ENCODE results near the gene C2orf69. TPM values are rescaled to one million over a fixed set of nuclear protein-coding genes. Genes with fewer than 3 reads are reported as not detected.

C2orf69 gene
- total and polyA plus RNA-seq, 2 donors from 2014 or later: 4.9 to 11.5 TPM

DNA sequence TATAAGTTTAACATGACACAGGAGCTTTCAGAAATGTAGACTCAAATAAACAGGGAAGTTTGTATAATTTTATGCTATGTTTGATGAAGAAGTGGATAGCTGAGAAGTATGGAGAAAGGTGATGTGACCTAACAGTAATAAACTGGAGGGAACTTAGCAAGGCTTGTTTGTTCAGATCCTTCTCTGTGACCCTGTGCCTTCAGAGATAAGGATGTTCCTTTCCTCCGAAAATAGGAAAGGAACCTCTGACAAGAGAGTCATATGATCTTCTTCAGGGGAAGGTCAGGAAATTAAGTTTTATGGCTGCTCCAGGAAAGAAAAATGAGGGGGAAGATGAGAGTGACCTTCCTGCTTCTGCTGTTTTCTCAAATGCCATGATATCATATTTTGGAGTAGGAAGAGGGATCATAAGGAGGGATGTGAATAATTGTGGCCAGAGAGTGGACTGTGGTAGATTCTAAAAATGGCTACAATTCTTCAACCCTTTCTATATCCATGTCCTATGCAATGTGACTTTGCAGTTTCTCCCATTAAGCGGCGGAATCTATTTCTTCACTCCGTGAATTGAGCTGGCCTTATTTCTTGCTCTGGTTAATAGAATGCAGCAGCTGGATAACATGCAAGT, 8.5 kb upstream of the C2orf69 start:
- intact Hi-C loops (cut with DNase I): no loop called here
- H3K4me1 ChIP-seq (ENCODE audit: control insufficient read depth in 2 of 3, insufficient read depth in 2 of 3, low read depth in 1 of 3, low read length in 3 of 3): no peaks in the 10 kb centered on the region
- H3K9me3 ChIP-seq (ENCODE audit: control insufficient read depth in 2 of 3, insufficient read depth in 1 of 3, low read length in 3 of 3): no peaks in the 10 kb centered on the region
- no peak overlapping the region for H3K4me3 ChIP-seq (ENCODE audit: low read length in 3 of 3)
- FAIRE-seq: no peak
- no peaks in the 10 kb centered on the region for H3K27me3 ChIP-seq (ENCODE audit: control insufficient read depth, insufficient read depth, low read length)
- no peak overlapping the region for H3K9ac ChIP-seq (ENCODE audit: low read length in 3 of 3)
- H3K36me3 ChIP-seq (ENCODE audit: control insufficient read depth in 2 of 3, insufficient read depth in 3 of 3, low read length in 3 of 3): no peaks in the 10 kb centered on the region
- no peak for DNase-seq
- TF ChIP-seq, protein P1, sequence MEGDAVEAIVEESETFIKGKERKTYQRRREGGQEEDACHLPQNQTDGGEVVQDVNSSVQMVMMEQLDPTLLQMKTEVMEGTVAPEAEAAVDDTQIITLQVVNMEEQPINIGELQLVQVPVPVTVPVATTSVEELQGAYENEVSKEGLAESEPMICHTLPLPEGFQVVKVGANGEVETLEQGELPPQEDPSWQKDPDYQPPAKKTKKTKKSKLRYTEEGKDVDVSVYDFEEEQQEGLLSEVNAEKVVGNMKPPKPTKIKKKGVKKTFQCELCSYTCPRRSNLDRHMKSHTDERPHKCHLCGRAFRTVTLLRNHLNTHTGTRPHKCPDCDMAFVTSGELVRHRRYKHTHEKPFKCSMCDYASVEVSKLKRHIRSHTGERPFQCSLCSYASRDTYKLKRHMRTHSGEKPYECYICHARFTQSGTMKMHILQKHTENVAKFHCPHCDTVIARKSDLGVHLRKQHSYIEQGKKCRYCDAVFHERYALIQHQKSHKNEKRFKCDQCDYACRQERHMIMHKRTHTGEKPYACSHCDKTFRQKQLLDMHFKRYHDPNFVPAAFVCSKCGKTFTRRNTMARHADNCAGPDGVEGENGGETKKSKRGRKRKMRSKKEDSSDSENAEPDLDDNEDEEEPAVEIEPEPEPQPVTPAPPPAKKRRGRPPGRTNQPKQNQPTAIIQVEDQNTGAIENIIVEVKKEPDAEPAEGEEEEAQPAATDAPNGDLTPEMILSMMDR (IDR thresholded peaks at IDR 0.05; ENCODE audit: borderline replicate concordance, extremely low read depth, insufficient read depth): no peak
- no peak overlapping the region for H3K27ac ChIP-seq (ENCODE audit: low read depth in 2 of 2, low read length in 2 of 2)

GRCh38 chr2:199903111-199903510, 8.0 kb upstream of the C2orf69 start:
- Histone ChIP-seq H3K27me3 (ENCODE audit: control insufficient read depth, insufficient read depth, low read length) (no peaks in the 10 kb centered on the region), H3K9me3 (ENCODE audit: control insufficient read depth in 2 of 3, insufficient read depth in 1 of 3, low read length in 3 of 3) (no peaks in the 10 kb centered on the region), H3K4me1 (ENCODE audit: control insufficient read depth in 2 of 3, insufficient read depth in 2 of 3, low read depth in 1 of 3, low read length in 3 of 3) (no peaks in the 10 kb centered on the region), H3K9ac (ENCODE audit: low read length in 3 of 3) (no peak overlapping the region), H3K4me3 (ENCODE audit: low read length in 3 of 3) (no peak overlapping the region), H3K27ac (ENCODE audit: low read depth in 2 of 2, low read length in 2 of 2) (no peak overlapping the region), H3K36me3 (ENCODE audit: control insufficient read depth in 2 of 3, insufficient read depth in 3 of 3, low read length in 3 of 3) (no peaks in the 10 kb centered on the region)
- intact Hi-C loops (cut with DNase I): no loop called here
- TF ChIP-seq, protein P1 (IDR thresholded peaks at IDR 0.05; ENCODE audit: borderline replicate concordance, extremely low read depth, insufficient read depth): no peak
- no peak for FAIRE-seq
- no peak for DNase-seq

GRCh38 chr2:199907008-199907714, 3.9 kb upstream of the C2orf69 start:
- TF ChIP-seq, protein P1 (IDR thresholded peaks at IDR 0.05; ENCODE audit: borderline replicate concordance, extremely low read depth, insufficient read depth): no peak
- FAIRE-seq (no peak), DNase-seq (no peak)
- intact Hi-C loops (cut with DNase I): no loop called here
- Histone ChIP-seq H3K4me1 (ENCODE audit: control insufficient read depth in 2 of 3, insufficient read depth in 2 of 3, low read depth in 1 of 3, low read length in 3 of 3) (peaks cover 0 to 4% (median 3%) of the 10 kb centered on the region in 3 donors), H3K4me3 (ENCODE audit: low read length in 3 of 3) (no peak overlapping the region), H3K9me3 (ENCODE audit: control insufficient read depth in 2 of 3, insufficient read depth in 1 of 3, low read length in 3 of 3) (no peaks in the 10 kb centered on the region), H3K9ac (ENCODE audit: low read length in 3 of 3) (no peak overlapping the region), H3K27me3 (ENCODE audit: control insufficient read depth, insufficient read depth, low read length) (no peaks in the 10 kb centered on the region), H3K36me3 (ENCODE audit: control insufficient read depth in 2 of 3, insufficient read depth in 3 of 3, low read length in 3 of 3) (no peaks in the 10 kb centered on the region), H3K27ac (ENCODE audit: low read depth in 2 of 2, low read length in 2 of 2) (no peak overlapping the region)
